OCI-LY1 (cell line): ENCODE measurements around the gene COA8.

Experiments
- CTCF ChIP-seq: fragments of 200-600 bp; sonication (generic), shearing (Covaris generic); IDR thresholded peaks from 2 replicates; pipeline ENCODE4 v1.5.1; 2017; ENCODE audit warnings: mild to moderate bottlenecking, antibody characterized with exemption, low read length, moderate library complexity, mixed read lengths
- EZH2 ChIP-seq: fragments of 200-600 bp; sonication (generic), shearing (Covaris generic); IDR thresholded peaks from 2 replicates; pipeline ENCODE4 v1.8.0; 2017; ENCODE audit warnings: borderline replicate concordance, mixed run types, mild to moderate bottlenecking, antibody characterized with exemption, low read length, moderate library complexity, mixed read lengths

- no peak for TF ChIP-seq CTCF
- TF ChIP-seq EZH2, result no peak
Observed at GRCh38 chr14:103521951-103522563, 40.7 kb upstream of the COA8 start.
